Measurements from ENCODE around the gene PRPF6.

The PRPF6 gene

GRCh38 chr20:64055893-64056638, 75.1 kb downstream of the PRPF6 start:
- ChIA-PET POLR2A (no interaction called here), CTCF (interaction anchor here (1.5 to 15.2 kb wide), 5 partner anchors 13 to 76 kb away, joined by 5 to 187 read pairs (median 12); partner anchors contain the start of genes C20orf204, PRPF6 and SAMD10)
- no peak for DNase-seq
- H3K4me1 ChIP-seq (ENCODE audit: control extremely low read depth in 1 of 4, control insufficient read depth in 4 of 4, insufficient read depth in 4 of 4, low read length in 3 of 4): peaks cover 2 to 72% (median 65%) of the 10 kb centered on the region in 4 experiments
- no peak overlapping the region for H3K4me3 ChIP-seq (ENCODE audit: control insufficient read depth in 1 of 7, extremely low read depth in 1 of 7, insufficient read depth in 4 of 7, low read depth in 2 of 7, low read length in 6 of 7)
- H3K9me3 ChIP-seq (ENCODE audit: control extremely low read depth in 1 of 5, control insufficient read depth in 4 of 5, insufficient read depth in 2 of 5, low read depth in 1 of 5, low read length in 4 of 5): no peaks in the 10 kb centered on the region
- H3K36me3 ChIP-seq (ENCODE audit: control insufficient read depth in 4 of 4, insufficient read depth in 4 of 4, low read length in 3 of 4): no peaks in the 10 kb centered on the region
- H3K27ac ChIP-seq (ENCODE audit: insufficient read depth in 1 of 2, low read depth in 1 of 2, low read length in 2 of 2, poor library complexity in 1 of 2, severe bottlenecking in 2 of 2): peak overlapping the region in 1 of 2 experiments; percentile 34
- H3K27me3 ChIP-seq (replicated peaks in 2 of 5; ENCODE audit: control insufficient read depth in 4 of 5, insufficient read depth in 5 of 5, low read length in 4 of 5): no peaks in the 10 kb centered on the region
- 56% methylated on average over 12 of the region's 22 CpGs for WGBS (ENCODE audit: insufficient coverage)

GRCh38 chr20:64056639-64056888, 75.6 kb downstream of the PRPF6 start:
- H3K27ac ChIP-seq (ENCODE audit: insufficient read depth in 1 of 2, low read depth in 1 of 2, low read length in 2 of 2, poor library complexity in 1 of 2, severe bottlenecking in 2 of 2): no peak overlapping the region
- H3K36me3 ChIP-seq (ENCODE audit: control insufficient read depth in 4 of 4, insufficient read depth in 4 of 4, low read length in 3 of 4): no peaks in the 10 kb centered on the region
- WGBS (ENCODE audit: insufficient coverage): 43% methylated on average over 6 of the region's 7 CpGs
- H3K27me3 ChIP-seq (replicated peaks in 2 of 5; ENCODE audit: control insufficient read depth in 4 of 5, insufficient read depth in 5 of 5, low read length in 4 of 5): no peaks in the 10 kb centered on the region
- H3K4me3 ChIP-seq (ENCODE audit: control insufficient read depth in 1 of 7, extremely low read depth in 1 of 7, insufficient read depth in 4 of 7, low read depth in 2 of 7, low read length in 6 of 7): no peak overlapping the region
- ChIA-PET CTCF (interaction anchor here (1.5 to 15.2 kb wide), 7 partner anchors 12 to 76 kb away, joined by 5 to 187 read pairs (median 12); partner anchors contain the start of genes C20orf204, PRPF6 and SAMD10), POLR2A (no interaction called here)
- H3K4me1 ChIP-seq (ENCODE audit: control extremely low read depth in 1 of 4, control insufficient read depth in 4 of 4, insufficient read depth in 4 of 4, low read length in 3 of 4): peaks cover 2 to 67% (median 64%) of the 10 kb centered on the region in 4 experiments
- no peaks in the 10 kb centered on the region for H3K9me3 ChIP-seq (ENCODE audit: control extremely low read depth in 1 of 5, control insufficient read depth in 4 of 5, insufficient read depth in 2 of 5, low read depth in 1 of 5, low read length in 4 of 5)
- DNase-seq: no peak

GRCh38 chr20:64056889-64057627, 76.1 kb downstream of the PRPF6 start:
- Histone ChIP-seq H3K36me3 (ENCODE audit: control insufficient read depth in 4 of 4, insufficient read depth in 4 of 4, low read length in 3 of 4) (no peaks in the 10 kb centered on the region), H3K9me3 (ENCODE audit: control extremely low read depth in 1 of 5, control insufficient read depth in 4 of 5, insufficient read depth in 2 of 5, low read depth in 1 of 5, low read length in 4 of 5) (no peaks in the 10 kb centered on the region), H3K27ac (ENCODE audit: insufficient read depth in 1 of 2, low read depth in 1 of 2, low read length in 2 of 2, poor library complexity in 1 of 2, severe bottlenecking in 2 of 2) (no peak overlapping the region), H3K27me3 (replicated peaks in 2 of 5; ENCODE audit: control insufficient read depth in 4 of 5, insufficient read depth in 5 of 5, low read length in 4 of 5) (no peaks in the 10 kb centered on the region), H3K4me3 (ENCODE audit: control insufficient read depth in 1 of 7, extremely low read depth in 1 of 7, insufficient read depth in 4 of 7, low read depth in 2 of 7, low read length in 6 of 7) (peak overlapping the region in 3 of 7 experiments; percentile 33 to 61 (median 36)), H3K4me1 (ENCODE audit: control extremely low read depth in 1 of 4, control insufficient read depth in 4 of 4, insufficient read depth in 4 of 4, low read length in 3 of 4) (peaks cover 2 to 64% (median 61%) of the 10 kb centered on the region in 4 experiments)
- CTCF ChIA-PET: interaction anchor here (0.5 to 15.2 kb wide), 13 partner anchors 12 to 175 kb away, joined by 3 to 187 read pairs (median 5); partner anchors contain the start of genes C20orf204, PRPF6, RGS19 and SAMD10
- WGBS (ENCODE audit: insufficient coverage): 57% methylated on average over 33 of the region's 39 CpGs
- DNase-seq: peak in 2 of 3 donors; percentile 48 to 54
- POLR2A ChIA-PET: no interaction called here

- DNase-seq: peak; percentile 58 to 74 (median 66)
- Histone ChIP-seq H3K36me3 (ENCODE audit: control insufficient read depth in 4 of 4, insufficient read depth in 4 of 4, low read length in 3 of 4) (no peaks in the 10 kb centered on the region), H3K27ac (ENCODE audit: insufficient read depth in 1 of 2, low read depth in 1 of 2, low read length in 2 of 2, poor library complexity in 1 of 2, severe bottlenecking in 2 of 2) (no peak overlapping the region), H3K4me1 (ENCODE audit: control extremely low read depth in 1 of 4, control insufficient read depth in 4 of 4, insufficient read depth in 4 of 4, low read length in 3 of 4) (peaks cover 2 to 64% (median 62%) of the 10 kb centered on the region in 4 experiments), H3K9me3 (ENCODE audit: control extremely low read depth in 1 of 5, control insufficient read depth in 4 of 5, insufficient read depth in 2 of 5, low read depth in 1 of 5, low read length in 4 of 5) (no peaks in the 10 kb centered on the region), H3K4me3 (ENCODE audit: control insufficient read depth in 1 of 7, extremely low read depth in 1 of 7, insufficient read depth in 4 of 7, low read depth in 2 of 7, low read length in 6 of 7) (peak overlapping the region in 3 of 7 experiments; percentile 33 to 61 (median 36)), H3K27me3 (replicated peaks in 2 of 5; ENCODE audit: control insufficient read depth in 4 of 5, insufficient read depth in 5 of 5, low read length in 4 of 5) (no peaks in the 10 kb centered on the region)
- POLR2A ChIA-PET: no interaction called here
- CTCF ChIA-PET: interaction anchor here (0.6 to 15.2 kb wide), 13 partner anchors 11 to 176 kb away, joined by 3 to 187 read pairs (median 5); partner anchors contain the start of genes C20orf204, PRPF6, RGS19 and SAMD10
- WGBS (ENCODE audit: insufficient coverage): 37% methylated on average over 27 of the region's 33 CpGs
Observed at GRCh38 chr20:64057628-64058498, 76.9 kb downstream of the PRPF6 start.

- DNase-seq: no peak
- ChIA-PET CTCF (interaction anchor here (1.1 to 15.2 kb wide), 8 partner anchors 12 to 125 kb away, joined by 4 to 187 read pairs (median 8); partner anchors contain the start of genes C20orf204, PRPF6 and SAMD10), POLR2A (no interaction called here)
- Histone ChIP-seq H3K9me3 (ENCODE audit: control extremely low read depth in 1 of 5, control insufficient read depth in 4 of 5, insufficient read depth in 2 of 5, low read depth in 1 of 5, low read length in 4 of 5) (no peaks in the 10 kb centered on the region), H3K27me3 (replicated peaks in 2 of 5; ENCODE audit: control insufficient read depth in 4 of 5, insufficient read depth in 5 of 5, low read length in 4 of 5) (no peaks in the 10 kb centered on the region), H3K4me3 (ENCODE audit: control insufficient read depth in 1 of 7, extremely low read depth in 1 of 7, insufficient read depth in 4 of 7, low read depth in 2 of 7, low read length in 6 of 7) (no peak overlapping the region), H3K4me1 (ENCODE audit: control extremely low read depth in 1 of 4, control insufficient read depth in 4 of 4, insufficient read depth in 4 of 4, low read length in 3 of 4) (peaks cover 2 to 61% (median 59%) of the 10 kb centered on the region in 4 experiments), H3K27ac (ENCODE audit: insufficient read depth in 1 of 2, low read depth in 1 of 2, low read length in 2 of 2, poor library complexity in 1 of 2, severe bottlenecking in 2 of 2) (no peak overlapping the region), H3K36me3 (ENCODE audit: control insufficient read depth in 4 of 4, insufficient read depth in 4 of 4, low read length in 3 of 4) (no peaks in the 10 kb centered on the region)
- 94% methylated on average over 10 of the region's 12 CpGs for WGBS (ENCODE audit: insufficient coverage)
Observed at GRCh38 chr20:64058536-64058935, 77.6 kb downstream of the PRPF6 start.

GRCh38 chr20:64062276-64062595, 81.3 kb downstream of the PRPF6 start:
- Histone ChIP-seq H3K27ac (ENCODE audit: insufficient read depth in 1 of 2, low read depth in 1 of 2, low read length in 2 of 2, poor library complexity in 1 of 2, severe bottlenecking in 2 of 2) (peak overlapping the region; percentile 33 to 83), H3K9me3 (ENCODE audit: control extremely low read depth in 1 of 5, control insufficient read depth in 4 of 5, insufficient read depth in 2 of 5, low read depth in 1 of 5, low read length in 4 of 5) (no peaks in the 10 kb centered on the region), H3K4me3 (ENCODE audit: control insufficient read depth in 1 of 7, extremely low read depth in 1 of 7, insufficient read depth in 4 of 7, low read depth in 2 of 7, low read length in 6 of 7) (peak overlapping the region in 4 of 7 experiments; percentile 76 to 83 (median 80)), H3K4me1 (ENCODE audit: control extremely low read depth in 1 of 4, control insufficient read depth in 4 of 4, insufficient read depth in 4 of 4, low read length in 3 of 4) (peaks cover 2 to 61% (median 56%) of the 10 kb centered on the region in 4 experiments), H3K36me3 (ENCODE audit: control insufficient read depth in 4 of 4, insufficient read depth in 4 of 4, low read length in 3 of 4) (no peaks in the 10 kb centered on the region), H3K27me3 (replicated peaks in 2 of 5; ENCODE audit: control insufficient read depth in 4 of 5, insufficient read depth in 5 of 5, low read length in 4 of 5) (no peaks in the 10 kb centered on the region)
- 63% methylated on average over 5 of the region's 5 CpGs for WGBS (ENCODE audit: insufficient coverage)
- ChIA-PET CTCF (interaction anchor here (0.9 to 15.2 kb wide), 8 partner anchors 8 to 82 kb away, joined by 3 to 187 read pairs (median 6); partner anchors contain the start of genes C20orf204 and LKAAEAR1), POLR2A (interaction anchor here (0.7 to 1.6 kb wide), 5 partner anchors 8 to 24 kb away, joined by 3 to 6 read pairs (median 3); partner anchors contain the start of genes OPRL1 and RGS19)
- DNase-seq: no peak

Data from common myeloid progenitor, CD34-positive (primary cell).